ENCODE results near the gene XRCC1.
"Not testable (repeated sequence)": the region's sequence is repeated elsewhere in the genome, so short reads cannot be mapped to it uniquely, and the experiment has no call there.

The XRCC1 gene

GRCh38 chr19:43548706-43549105 lies 26.6 kb downstream of the XRCC1 start:
- no peak overlapping the region for H3K4ac ChIP-seq (ENCODE audit: low read depth in 1 of 2, low read length in 2 of 2)
- no peak overlapping the region for H3K27ac ChIP-seq (ENCODE audit: low read length, poor library complexity, severe bottlenecking)
- DNase-seq, result no peak
- peaks cover 18% of the 10 kb centered on the region for H3K79me1 ChIP-seq (replicated peaks; ENCODE audit: low read length, poor library complexity, severe bottlenecking)
- no peak overlapping the region for H4K8ac ChIP-seq (ENCODE audit: low read length)
- H3K18ac ChIP-seq (ENCODE audit: low read depth in 1 of 2, low read length in 2 of 2), result no peak overlapping the region
- H3K4me3 ChIP-seq (ENCODE audit: insufficient read depth in 1 of 2, low read depth in 1 of 2, low read length in 2 of 2), result no peak overlapping the region
- H3K14ac ChIP-seq (ENCODE audit: low read length in 2 of 2), result no peak overlapping the region
- H4K91ac ChIP-seq (ENCODE audit: low read length), result no peak overlapping the region
- WGBS, result 92% methylated on average over 1 of the region's 2 CpGs
- no peak overlapping the region for H2BK15ac ChIP-seq (ENCODE audit: low read depth, poor library complexity, severe bottlenecking)
- H2BK12ac ChIP-seq (ENCODE audit: low read length in 2 of 2), result no peak overlapping the region
- peaks cover 56 to 72% of the 10 kb centered on the region in 2 experiments for H3K36me3 ChIP-seq (ENCODE audit: control insufficient read depth in 1 of 2, insufficient read depth in 2 of 2, low read depth in 1 of 2, low read length in 2 of 2)
- H3K9me3 ChIP-seq (ENCODE audit: control insufficient read depth, low read length), result no peaks in the 10 kb centered on the region
- H2AFZ ChIP-seq (ENCODE audit: low read depth, low read length), result no peak overlapping the region
- H3K9ac ChIP-seq (ENCODE audit: low read length), result no peak overlapping the region
- H3K4me1 ChIP-seq (ENCODE audit: control insufficient read depth, insufficient read depth, low read depth, low read length), result no peaks in the 10 kb centered on the region
- no peak overlapping the region for H3K4me2 ChIP-seq (ENCODE audit: low read length, poor library complexity, severe bottlenecking)
- no peak overlapping the region for H2AK5ac ChIP-seq (ENCODE audit: low read length, severe bottlenecking)
- H2BK5ac ChIP-seq (ENCODE audit: low read depth, low read length, poor library complexity, severe bottlenecking), result no peak overlapping the region
- H3K27me3 ChIP-seq (ENCODE audit: control insufficient read depth in 1 of 2, insufficient read depth in 1 of 2, low read length in 2 of 2), result no peaks in the 10 kb centered on the region
- H3K23ac ChIP-seq (ENCODE audit: low read length in 2 of 2), result no peak overlapping the region
- H2BK120ac ChIP-seq (ENCODE audit: low read depth, low read length), result no peak overlapping the region

GRCh38 chr19:43547926-43548325 lies 27.4 kb downstream of the XRCC1 start:
- peaks cover 10% of the 10 kb centered on the region for H3K79me1 ChIP-seq (replicated peaks; ENCODE audit: low read length, poor library complexity, severe bottlenecking)
- H2AFZ ChIP-seq (ENCODE audit: low read depth, low read length); H3K18ac ChIP-seq (ENCODE audit: low read depth in 1 of 2, low read length in 2 of 2); H4K8ac ChIP-seq (ENCODE audit: low read length); H3K27ac ChIP-seq (ENCODE audit: low read length, poor library complexity, severe bottlenecking); H2AK5ac ChIP-seq (ENCODE audit: low read length, severe bottlenecking); H3K9me3 ChIP-seq (ENCODE audit: control insufficient read depth, low read length); H3K23ac ChIP-seq (ENCODE audit: low read length in 2 of 2); H3K4ac ChIP-seq (ENCODE audit: low read depth in 1 of 2, low read length in 2 of 2); H3K14ac ChIP-seq (ENCODE audit: low read length in 2 of 2); H3K4me3 ChIP-seq (ENCODE audit: insufficient read depth in 1 of 2, low read depth in 1 of 2, low read length in 2 of 2); H2BK15ac ChIP-seq (ENCODE audit: low read depth, poor library complexity, severe bottlenecking); H3K4me1 ChIP-seq (ENCODE audit: control insufficient read depth, insufficient read depth, low read depth, low read length); H4K91ac ChIP-seq (ENCODE audit: low read length); H3K27me3 ChIP-seq (ENCODE audit: control insufficient read depth in 1 of 2, insufficient read depth in 1 of 2, low read length in 2 of 2); H3K9ac ChIP-seq (ENCODE audit: low read length); DNase-seq; H2BK120ac ChIP-seq (ENCODE audit: low read depth, low read length); H2BK5ac ChIP-seq (ENCODE audit: low read depth, low read length, poor library complexity, severe bottlenecking); H3K4me2 ChIP-seq (ENCODE audit: low read length, poor library complexity, severe bottlenecking); H2BK12ac ChIP-seq (ENCODE audit: low read length in 2 of 2): not testable (repeated sequence)
- 90% methylated on average over 2 of the region's 24 CpGs for WGBS
- peaks cover 56 to 72% of the 10 kb centered on the region in 2 experiments for H3K36me3 ChIP-seq (ENCODE audit: control insufficient read depth in 1 of 2, insufficient read depth in 2 of 2, low read depth in 1 of 2, low read length in 2 of 2)

- Histone ChIP-seq H3K4me1 (ENCODE audit: control insufficient read depth, insufficient read depth, low read depth, low read length) (no peaks in the 10 kb centered on the region), H2BK120ac (ENCODE audit: low read depth, low read length) (no peak overlapping the region), H3K79me1 (replicated peaks; ENCODE audit: low read length, poor library complexity, severe bottlenecking) (peaks cover 2% of the 10 kb centered on the region), H2BK12ac (ENCODE audit: low read length in 2 of 2) (no peak overlapping the region), H3K9me3 (ENCODE audit: control insufficient read depth, low read length) (no peaks in the 10 kb centered on the region), H2AFZ (ENCODE audit: low read depth, low read length) (no peak overlapping the region), H3K4ac (ENCODE audit: low read depth in 1 of 2, low read length in 2 of 2) (no peak overlapping the region), H3K14ac (ENCODE audit: low read length in 2 of 2) (no peak overlapping the region), H3K27me3 (ENCODE audit: control insufficient read depth in 1 of 2, insufficient read depth in 1 of 2, low read length in 2 of 2) (no peaks in the 10 kb centered on the region), H3K4me3 (ENCODE audit: insufficient read depth in 1 of 2, low read depth in 1 of 2, low read length in 2 of 2) (no peak overlapping the region), H4K8ac (ENCODE audit: low read length) (no peak overlapping the region), H2BK15ac (ENCODE audit: low read depth, poor library complexity, severe bottlenecking) (no peak overlapping the region), H2BK5ac (ENCODE audit: low read depth, low read length, poor library complexity, severe bottlenecking) (no peak overlapping the region), H3K9ac (ENCODE audit: low read length) (no peak overlapping the region), H4K91ac (ENCODE audit: low read length) (no peak overlapping the region), H3K18ac (ENCODE audit: low read depth in 1 of 2, low read length in 2 of 2) (no peak overlapping the region), H3K27ac (ENCODE audit: low read length, poor library complexity, severe bottlenecking) (no peak overlapping the region), H3K23ac (ENCODE audit: low read length in 2 of 2) (no peak overlapping the region), H3K36me3 (ENCODE audit: control insufficient read depth in 1 of 2, insufficient read depth in 2 of 2, low read depth in 1 of 2, low read length in 2 of 2) (peaks cover 60 to 69% of the 10 kb centered on the region in 2 experiments), H3K4me2 (ENCODE audit: low read length, poor library complexity, severe bottlenecking) (no peak overlapping the region), H2AK5ac (ENCODE audit: low read length, severe bottlenecking) (no peak overlapping the region)
- DNase-seq, result no peak
- 98% methylated on average over 3 of the region's 3 CpGs for WGBS
Measured at GRCh38 chr19:43546581-43546980, 28.7 kb downstream of the XRCC1 start.

- no peak overlapping the region for H3K4ac ChIP-seq (ENCODE audit: low read depth in 1 of 2, low read length in 2 of 2)
- no peak for DNase-seq
- H3K18ac ChIP-seq (ENCODE audit: low read depth in 1 of 2, low read length in 2 of 2), result no peak overlapping the region
- H2BK15ac ChIP-seq (ENCODE audit: low read depth, poor library complexity, severe bottlenecking), result no peak overlapping the region
- H2BK120ac ChIP-seq (ENCODE audit: low read depth, low read length), result no peak overlapping the region
- no peak overlapping the region for H3K4me3 ChIP-seq (ENCODE audit: insufficient read depth in 1 of 2, low read depth in 1 of 2, low read length in 2 of 2)
- H3K27me3 ChIP-seq (ENCODE audit: control insufficient read depth in 1 of 2, insufficient read depth in 1 of 2, low read length in 2 of 2), result no peaks in the 10 kb centered on the region
- no peak overlapping the region for H3K23ac ChIP-seq (ENCODE audit: low read length in 2 of 2)
- H2BK12ac ChIP-seq (ENCODE audit: low read length in 2 of 2), result no peak overlapping the region
- no peak overlapping the region for H3K27ac ChIP-seq (ENCODE audit: low read length, poor library complexity, severe bottlenecking)
- H3K36me3 ChIP-seq (ENCODE audit: control insufficient read depth in 1 of 2, insufficient read depth in 2 of 2, low read depth in 1 of 2, low read length in 2 of 2), result peaks cover 58 to 67% of the 10 kb centered on the region in 2 experiments
- no peak overlapping the region for H2AK5ac ChIP-seq (ENCODE audit: low read length, severe bottlenecking)
- no peak overlapping the region for H2AFZ ChIP-seq (ENCODE audit: low read depth, low read length)
- no peaks in the 10 kb centered on the region for H3K4me1 ChIP-seq (ENCODE audit: control insufficient read depth, insufficient read depth, low read depth, low read length)
- no peaks in the 10 kb centered on the region for H3K9me3 ChIP-seq (ENCODE audit: control insufficient read depth, low read length)
- no peak overlapping the region for H3K14ac ChIP-seq (ENCODE audit: low read length in 2 of 2)
- no peak overlapping the region for H4K91ac ChIP-seq (ENCODE audit: low read length)
- no peak overlapping the region for H2BK5ac ChIP-seq (ENCODE audit: low read depth, low read length, poor library complexity, severe bottlenecking)
- no peak overlapping the region for H4K8ac ChIP-seq (ENCODE audit: low read length)
- H3K9ac ChIP-seq (ENCODE audit: low read length), result no peak overlapping the region
- 95% methylated on average over 2 of the region's 2 CpGs for WGBS
- H3K79me1 ChIP-seq (replicated peaks; ENCODE audit: low read length, poor library complexity, severe bottlenecking), result no peaks in the 10 kb centered on the region
- H3K4me2 ChIP-seq (ENCODE audit: low read length, poor library complexity, severe bottlenecking), result no peak overlapping the region
Measured at GRCh38 chr19:43545981-43546380, 29.3 kb downstream of the XRCC1 start.
